Testis (tissue), 2 donors: Measurements from ENCODE around the gene CEP76.

Source experiments
- POLR2A ChIP-seq: fragments of 450-650 bp; IDR thresholded peaks from one replicate; pipeline ENCODE4 v1.6.1; 2017; ENCODE audit warnings: antibody characterized with exemption, mild to moderate bottlenecking, moderate library complexity
- TF ChIP-seq, protein P1 (sequence below), 3 experiments: fragments of 450-650 bp in 2 of 3; fragments of 200-600 bp in 1 of 3; sonication (generic) in 1 of 3; IDR thresholded peaks; one replicate each; pipeline ENCODE4 v1.5.1; 2016 to 2019; ENCODE audit warnings: antibody characterized with exemption in 3 of 3, mild to moderate bottlenecking in 2 of 3, moderate library complexity in 1 of 3

DNA sequence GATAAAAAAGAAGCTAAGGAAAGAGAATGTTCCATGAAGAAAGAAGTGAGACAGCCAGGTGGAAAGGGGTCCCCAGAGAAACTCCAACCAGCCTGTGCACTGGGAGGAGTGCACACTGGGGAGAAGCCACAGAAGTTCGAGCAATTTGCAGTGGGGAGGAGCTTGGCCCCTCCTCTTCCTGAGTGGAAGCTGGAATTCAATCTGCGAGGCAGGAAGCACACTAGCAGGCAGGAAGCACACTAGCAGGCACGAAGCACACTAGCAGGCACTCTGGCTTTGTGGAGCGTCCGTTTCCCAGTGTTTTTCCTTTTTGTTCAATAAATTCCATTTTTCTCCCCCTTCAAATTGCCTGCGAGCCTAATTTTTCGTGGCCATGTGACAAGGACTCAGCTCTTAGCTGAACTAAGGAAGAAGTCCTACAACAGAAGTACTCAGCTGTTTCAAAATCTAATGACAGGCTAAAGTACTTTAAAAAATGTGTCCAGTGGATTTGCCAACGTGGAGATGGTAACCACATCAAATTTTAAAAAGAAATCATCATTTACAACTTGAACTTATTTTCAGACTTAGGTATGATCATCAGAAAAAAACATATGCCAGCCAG lies 23.2 kb downstream of the CEP76 start:
- TF ChIP-seq POLR2A, result no peak
- TF ChIP-seq, protein P1, sequence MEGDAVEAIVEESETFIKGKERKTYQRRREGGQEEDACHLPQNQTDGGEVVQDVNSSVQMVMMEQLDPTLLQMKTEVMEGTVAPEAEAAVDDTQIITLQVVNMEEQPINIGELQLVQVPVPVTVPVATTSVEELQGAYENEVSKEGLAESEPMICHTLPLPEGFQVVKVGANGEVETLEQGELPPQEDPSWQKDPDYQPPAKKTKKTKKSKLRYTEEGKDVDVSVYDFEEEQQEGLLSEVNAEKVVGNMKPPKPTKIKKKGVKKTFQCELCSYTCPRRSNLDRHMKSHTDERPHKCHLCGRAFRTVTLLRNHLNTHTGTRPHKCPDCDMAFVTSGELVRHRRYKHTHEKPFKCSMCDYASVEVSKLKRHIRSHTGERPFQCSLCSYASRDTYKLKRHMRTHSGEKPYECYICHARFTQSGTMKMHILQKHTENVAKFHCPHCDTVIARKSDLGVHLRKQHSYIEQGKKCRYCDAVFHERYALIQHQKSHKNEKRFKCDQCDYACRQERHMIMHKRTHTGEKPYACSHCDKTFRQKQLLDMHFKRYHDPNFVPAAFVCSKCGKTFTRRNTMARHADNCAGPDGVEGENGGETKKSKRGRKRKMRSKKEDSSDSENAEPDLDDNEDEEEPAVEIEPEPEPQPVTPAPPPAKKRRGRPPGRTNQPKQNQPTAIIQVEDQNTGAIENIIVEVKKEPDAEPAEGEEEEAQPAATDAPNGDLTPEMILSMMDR (IDR thresholded peaks at IDR 0.05), result no peak
